H1 (cell line): ENCODE results near the gene CDH22. TPM values are rescaled to one million over a fixed set of nuclear protein-coding genes. Genes with fewer than 3 reads are reported as not detected.
A peak's percentile ranks its signal among the peaks of the same experiment; 100 is the strongest.

Experiments
- CTBP2 ChIP-seq: IDR thresholded peaks from 2 replicates; pipeline ENCODE4 v1.7.0; 2011; ENCODE audit warnings: borderline replicate concordance, mild to moderate bottlenecking, moderate library complexity, mixed read lengths, low read length; ENCODE audit not compliant: insufficient read depth, insufficient read length
- NANOG ChIP-seq: IDR thresholded peaks from 2 replicates; pipeline ENCODE4 v1.6.1; 2011; ENCODE audit warnings: low read length, low read depth, mild to moderate bottlenecking, inconsistent platforms; ENCODE audit not compliant: insufficient read depth, poor library complexity, severe bottlenecking
- POLR2AphosphoS5 ChIP-seq: IDR thresholded peaks from 2 replicates; pipeline ENCODE4 v1.6.1; 2011; ENCODE audit warnings: low read depth, low read length
- SP4 ChIP-seq: IDR thresholded peaks from 2 replicates; pipeline ENCODE4 v1.6.1; 2012; ENCODE audit warnings: low read length, inconsistent platforms
- polyA plus RNA-seq, 7 experiments: library from polyadenylated mRNA; depleted of rRNA in 3 of 7; stranded (reverse) in 5 of 7; unstranded in 2 of 7; fragments of >200 nt in 5 of 7; fragments of 200-250 nt in 2 of 7; gene quantifications; 1 replicate in 5 of 7; 2 replicates in 1 of 7; 4 replicates in 1 of 7; pipeline versions ENCODE4 v1.2.1 to v1.2.3, GENCODE V29; 2011 to 2013; ENCODE audit warnings: missing spikeins in 2 of 7, mixed read lengths in 2 of 7
- total RNA-seq: library from RNA; stranded (reverse); fragmentation: NEBNext Ultra II Directional; extraction: Animal tissue kit (Norgen Biotek cat#: 25700); gene quantifications from 2 replicates; pipeline ENCODE4 v1.2.1, GENCODE V29; 2021

Gene CDH22
- total and polyA plus RNA-seq, 2 of the 8 experiments (the other 6 are each of a cell fraction or from before 2014, with no cell fraction given) = 0.35 to 0.39 TPM

DNA sequence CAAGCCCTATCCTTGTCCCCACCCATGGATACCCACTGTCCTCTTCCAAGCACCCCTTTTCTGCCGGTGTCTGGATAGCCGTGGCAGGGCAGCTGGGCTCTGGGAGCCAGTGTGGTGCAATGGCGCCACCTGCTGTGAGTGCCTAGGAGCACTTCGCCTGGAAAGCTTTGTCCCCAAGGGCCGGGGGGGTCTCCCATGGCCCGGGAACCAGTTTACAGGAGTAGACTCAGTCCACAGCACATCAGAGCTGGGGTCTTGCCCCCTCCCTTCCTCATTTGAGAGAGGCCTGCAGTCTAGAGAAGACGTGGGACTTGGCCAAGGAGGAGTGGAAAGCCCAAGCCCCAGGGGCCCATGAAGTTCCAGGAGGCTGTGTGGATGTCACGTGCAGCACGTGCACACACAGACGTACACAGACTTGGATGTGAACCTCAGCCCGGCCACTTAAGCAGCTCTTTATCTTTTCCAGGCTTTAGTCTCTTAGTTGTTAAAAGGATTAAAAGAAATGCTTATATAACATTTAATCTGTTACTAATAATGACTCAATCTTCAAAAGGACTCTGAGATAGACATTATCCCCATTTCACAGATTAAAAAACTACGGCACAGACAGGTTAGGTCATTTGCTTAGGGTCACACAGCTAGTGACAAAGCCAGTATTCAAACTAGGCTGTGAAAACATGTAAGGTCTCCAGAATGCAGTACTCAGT, 40.9 kb upstream of the CDH22 start (continued):
- TF ChIP-seq CTBP2 (no peak), POLR2AphosphoS5 (no peak), SP4 (peak; percentile 7; the same call in 1 of the 2 replicates), NANOG (no peak)
